GM12878 (cell line): ENCODE measurements around the gene GLI2. TPM values are rescaled to one million over a fixed set of nuclear protein-coding genes. Genes with fewer than 3 reads are reported as not detected.
A peak's percentile ranks its signal among the peaks of the same experiment; 100 is the strongest.

Source experiments
- ATAC-seq: fragments of 200-7000 bp; cut with Tn5 transposase; 3 replicates; pipeline ENCODE4 v1.9.1; 2020; ENCODE audit warnings: mild to moderate bottlenecking, moderate library complexity
- BruUV-seq: library from RNA; stranded (reverse); fragments of 400-500 nt; replicated peaks from 2 replicates; lab custom pipeline; 2021; lab: Mats Ljungman, UMichigan
- CTCF ChIA-PET: fragments of 300-600 bp; sonication (Branson Sonifier 250); formaldehyde crosslinking; extraction: SDS; loops from one replicate; lab custom pipeline; 2021; ENCODE audit warnings: inconsistent platforms; lab: Yijun Ruan, JAX
- POLR2A ChIA-PET: fragments of 350-600 bp; formaldehyde crosslinking; extraction: SDS; loops from one replicate; lab custom pipeline; 2021; ENCODE audit warnings: inconsistent platforms; lab: Charles Lee
- RAD21 ChIA-PET: fragments of 300-600 bp; sonication (Branson Sonifier 250); formaldehyde crosslinking; loops from one replicate; lab custom pipeline; 2023; ENCODE audit warnings: antibody characterized with exemption; ENCODE audit not compliant: unreplicated experiment; lab: Charles Lee
- SMC1A ChIA-PET: fragments of 300-600 bp; sonication (Branson Sonifier 250); formaldehyde crosslinking; loops from one replicate; lab custom pipeline; 2023; ENCODE audit not compliant: unreplicated experiment, uncharacterized antibody; lab: Charles Lee
- DNase-seq: peaks from one replicate; pipeline ENCODE4 v3.0.0-alpha.2; 2011; ENCODE audit warnings: low read depth, low spot score
- FAIRE-seq: peaks from 3 replicates; lab custom pipeline; 2011; peaks lifted over from hg19 to GRCh38; lab: Jason Lieb, UNC
- H2AFZ ChIP-seq: 2 replicates; pipeline ENCODE4 v1.6.0; 2011; ENCODE audit warnings: low read depth, low read length, control low read depth; ENCODE audit not compliant: control insufficient read depth
- H3K27ac ChIP-seq: 2 replicates; pipeline ENCODE4 v1.5.1; 2011; ENCODE audit warnings: control low read depth; ENCODE audit not compliant: control insufficient read depth, insufficient read depth
- H3K27me3 ChIP-seq, 2 experiments: replicated peaks in 1 of 2; 2 replicates each; pipeline versions ENCODE4 v1.6.0 to v1.6.1; 2011; ENCODE audit warnings: low read length in 1 of 2; ENCODE audit not compliant: control insufficient read depth in 2 of 2, insufficient read depth in 2 of 2
- H3K36me3 ChIP-seq, 2 experiments: 2 replicates each; pipeline ENCODE4 v1.5.1; 2011; ENCODE audit warnings: low read length in 1 of 2; ENCODE audit not compliant: control insufficient read depth in 2 of 2, insufficient read depth in 2 of 2
- H3K4me1 ChIP-seq: 2 replicates; pipeline ENCODE4 v1.6.1; 2011; ENCODE audit warnings: mild to moderate bottlenecking, low read length, moderate library complexity, mixed read lengths; ENCODE audit not compliant: control insufficient read depth, insufficient read depth
- H3K4me2 ChIP-seq: 2 replicates; pipeline ENCODE4 v1.6.0; 2011; ENCODE audit warnings: control low read depth; ENCODE audit not compliant: control insufficient read depth, insufficient read depth
- H3K4me3 ChIP-seq: fragments of 200-600 bp; sonication (generic); 2 replicates; pipeline ENCODE4 v1.5.1; 2016
- H3K79me2 ChIP-seq: 2 replicates; pipeline ENCODE4 v1.6.0; 2011; ENCODE audit warnings: low read length; ENCODE audit not compliant: control insufficient read depth, insufficient read depth
- H3K9ac ChIP-seq: 2 replicates; pipeline ENCODE4 v1.8.0; 2011; ENCODE audit warnings: low read length, control low read depth, mixed read lengths; ENCODE audit not compliant: control insufficient read depth, insufficient read depth
- H3K9me3 ChIP-seq: replicated peaks from 3 replicates; pipeline ENCODE4 v1.5.1; 2011; ENCODE audit warnings: mild to moderate bottlenecking, low read length; ENCODE audit not compliant: control insufficient read depth, insufficient read depth
- H4K20me1 ChIP-seq: 2 replicates; pipeline ENCODE4 v1.6.0; 2011; ENCODE audit not compliant: control insufficient read depth, insufficient read depth
- CEBPB ChIP-seq, 2 experiments: fragments of 150-350 bp in 1 of 2; IDR thresholded peaks; 2 replicates each; pipeline ENCODE4 v1.6.1; 2012 to 2014; ENCODE audit warnings: low read depth in 2 of 2, low read length in 2 of 2, borderline replicate concordance in 1 of 2, inconsistent platforms in 1 of 2
- EED ChIP-seq: sonication (generic); IDR thresholded peaks from 2 replicates; pipeline ENCODE4 v1.6.1; 2016; ENCODE audit warnings: antibody characterized with exemption, low read depth
- ETV6 ChIP-seq, 2 experiments: fragments of 450-650 bp in 1 of 2; IDR thresholded peaks in 1 of 2; conservative IDR thresholded peaks in 1 of 2; 2 replicates each; pipeline ENCODE4 v1.6.1; 2014; ENCODE audit warnings: antibody characterized with exemption in 1 of 2, borderline replicate concordance in 1 of 2, low read depth in 1 of 2, mild to moderate bottlenecking in 1 of 2, moderate library complexity in 1 of 2
- EZH2 ChIP-seq: IDR thresholded peaks from 2 replicates; pipeline ENCODE4 v1.6.1; 2012; ENCODE audit warnings: low read depth, mild to moderate bottlenecking, control low read depth, inconsistent platforms, low read length, borderline replicate concordance; ENCODE audit not compliant: control insufficient read depth
- PRDM15 ChIP-seq: fragments of 450-650 bp; formaldehyde crosslinking; IDR thresholded peaks from 2 replicates; pipeline ENCODE4 v1.4.0; 2020; ENCODE audit warnings: mild to moderate bottlenecking, moderate library complexity
- RUNX3 ChIP-seq: IDR thresholded peaks from 2 replicates; pipeline ENCODE4 v1.6.1; 2012; ENCODE audit warnings: low read length, inconsistent platforms
- TCF12 ChIP-seq: IDR thresholded peaks from 2 replicates; pipeline ENCODE4 v1.6.1; 2011; ENCODE audit warnings: low read depth, mild to moderate bottlenecking, low read length
- WGBS: methylation state at CpG from one replicate; pipeline ENCODE4 v1.1.6; 2016; ENCODE audit warnings: low lambda C conversion rate; ENCODE audit not compliant: insufficient replicate concordance, insufficient coverage; ENCODE audit errors: missing lambda C conversion rate; 5-methylcytosine and 5-hydroxymethylcytosine counted together
- in situ Hi-C: fragments of 300-500 bp; cut with MboI; formaldehyde crosslinking; loops from 9 replicates; pipeline ENCODE4 v1.14.3; 2018; ENCODE audit warnings: mixed read lengths
- intact Hi-C: fragments of 100-400 bp; cut with micrococcal nuclease; formaldehyde crosslinking; loops from one replicate; pipeline ENCODE4 v1.14.2; 2022; ENCODE audit not compliant: unreplicated experiment
- polyA plus RNA-seq, 11 experiments: library from polyadenylated mRNA; depleted of rRNA in 4 of 11; unstranded in 6 of 11; stranded (reverse) in 5 of 11; fragments of >200 nt; fragmentation: Nextera tagmentation in 4 of 11; fragmentation: Illumina TruSeq in 1 of 11; extraction: Ambion mirVana in 4 of 11; extraction: Trizol in 1 of 11; gene quantifications; 1 replicate in 1 of 11; 2 replicates in 10 of 11; pipeline versions ENCODE4 v1.2.1 to v1.2.3, GENCODE V29; 2011 to 2016; ENCODE audit warnings: inconsistent platforms in 2 of 11, missing spikeins in 2 of 11, low read depth in 1 of 11
- total RNA-seq, 4 experiments: library from RNA; depleted of rRNA in 3 of 4; stranded (reverse); fragments of >200 nt in 3 of 4; fragmentation: Illumina TruSeq in 1 of 4; extraction: Trizol in 1 of 4; gene quantifications; 2 replicates each; pipeline versions ENCODE4 v1.2.1 to v1.2.3, GENCODE V29; 2013 to 2021

GLI2 gene
- total and polyA plus RNA-seq, 10 of the 15 experiments (the other 5 are each of a cell fraction or from before 2014, with no cell fraction given), result 0.01 TPM; not detected in 9

GRCh38 chr2:120736624-120737339 lies 1.1 kb downstream of the GLI2 start:
- in situ Hi-C loops (no loop called here), intact Hi-C loops (no loop called here)
- H2AFZ ChIP-seq, result no peak overlapping the region
- FAIRE-seq (no peak), ATAC-seq (no peak), DNase-seq (no peak)
- no peaks in the 10 kb centered on the region for H4K20me1 ChIP-seq
- ChIA-PET CTCF (no interaction called here), POLR2A (no interaction called here), RAD21 (no interaction called here), SMC1A (no interaction called here)
- WGBS, result 32% methylated on average over 20 of the region's 48 CpGs
- no peak overlapping the region for H3K9ac ChIP-seq
- H3K79me2 ChIP-seq, result no peaks in the 10 kb centered on the region
- H3K27ac ChIP-seq, result no peak overlapping the region
- no TSS peak for BruUV-seq
- H3K27me3 ChIP-seq, result peaks cover 22 to 24% of the 10 kb centered on the region in 2 experiments
- no peak for TF ChIP-seq TCF12
- TF ChIP-seq EZH2, result 0 out of 2 replicates have a peak, but pooled peaks have one; percentile 46
- H3K4me1 ChIP-seq, result no peaks in the 10 kb centered on the region
- no peaks in the 10 kb centered on the region for H3K36me3 ChIP-seq
- no peak overlapping the region for H3K4me3 ChIP-seq
- H3K4me2 ChIP-seq, result no peak overlapping the region
- H3K9me3 ChIP-seq, result no peaks in the 10 kb centered on the region

GRCh38 chr2:120737340-120738101 lies 1.9 kb downstream of the GLI2 start:
- intact Hi-C loops, result no loop called here
- no peaks in the 10 kb centered on the region for H3K9me3 ChIP-seq
- RAD21 ChIA-PET, result no interaction called here
- no peak for DNase-seq
- POLR2A ChIA-PET, result no interaction called here
- no TSS peak for BruUV-seq
- no peak overlapping the region for H3K4me3 ChIP-seq
- no peaks in the 10 kb centered on the region for H3K4me1 ChIP-seq
- H3K36me3 ChIP-seq, result no peaks in the 10 kb centered on the region
- FAIRE-seq, result no peak
- no peaks in the 10 kb centered on the region for H4K20me1 ChIP-seq
- H3K27me3 ChIP-seq, result peaks cover 22 to 24% of the 10 kb centered on the region in 2 experiments
- no peak overlapping the region for H3K4me2 ChIP-seq
- no peak overlapping the region for H3K27ac ChIP-seq
- no peaks in the 10 kb centered on the region for H3K79me2 ChIP-seq
- SMC1A ChIA-PET, result no interaction called here
- no peak overlapping the region for H2AFZ ChIP-seq
- H3K9ac ChIP-seq, result no peak overlapping the region
- in situ Hi-C loops, result no loop called here
- 15% methylated on average over 37 of the region's 37 CpGs for WGBS
- ATAC-seq, result no peak
- CTCF ChIA-PET, result no interaction called here
- no peak for TF ChIP-seq CEBPB (IDR thresholded peaks at IDR 0.05; ENCODE audit: borderline replicate concordance in 1 of 2, low read depth in 2 of 2, low read length in 2 of 2)
- no peak for TF ChIP-seq ETV6 (conservative IDR thresholded peaks at IDR 0.05 in 1 of 2, IDR thresholded peaks at IDR 0.05 in 1 of 2; ENCODE audit: borderline replicate concordance in 1 of 2, low read depth in 1 of 2)
- TF ChIP-seq RUNX3, result no peak
- no peak for TF ChIP-seq PRDM15 (CRISPR knock-in tag)
- TF ChIP-seq EED, result no peak
